Muscle of arm (tissue), 12 donors: ENCODE measurements around the gene SIK3. TPM values are rescaled to one million over a fixed set of nuclear protein-coding genes. Genes with fewer than 3 reads are reported as not detected.

ENCODE experiments used
- DNase-seq: peaks from one replicate; pipeline ENCODE4 v3.0.0-alpha.2; 2013
- polyA plus RNA-seq, 12 donors: library from polyadenylated mRNA; unstranded; fragments of 120-200 nt; gene quantifications; one replicate each; pipeline ENCODE4 v1.2.1, GENCODE V29; 2013; ENCODE audit not compliant: insufficient read length in 12 of 12

The SIK3 gene
- polyA plus RNA-seq, 12 donors: 27.5 to 46.1 (median 38.5) TPM; not detected in 1

DNA sequence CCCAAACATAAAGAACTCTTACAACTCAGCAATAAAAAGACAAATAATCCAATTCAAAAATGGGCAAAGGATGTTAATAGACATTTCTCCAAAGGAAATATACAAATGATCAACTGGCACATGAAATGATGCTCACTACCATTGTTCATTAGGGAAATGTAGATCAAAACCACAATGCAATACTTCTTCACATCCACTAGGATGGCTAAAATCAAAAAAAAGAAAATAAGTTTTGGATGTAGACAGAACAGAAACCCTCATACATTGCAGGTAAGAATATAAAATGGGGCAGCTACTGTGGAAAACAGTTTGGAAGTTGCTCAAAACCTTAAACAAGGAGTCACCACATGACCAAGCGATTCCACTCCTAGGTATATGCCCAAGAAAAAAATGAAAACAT is 16.3 kb downstream of the SIK3 start:
- DNase-seq: no peak

DNA sequence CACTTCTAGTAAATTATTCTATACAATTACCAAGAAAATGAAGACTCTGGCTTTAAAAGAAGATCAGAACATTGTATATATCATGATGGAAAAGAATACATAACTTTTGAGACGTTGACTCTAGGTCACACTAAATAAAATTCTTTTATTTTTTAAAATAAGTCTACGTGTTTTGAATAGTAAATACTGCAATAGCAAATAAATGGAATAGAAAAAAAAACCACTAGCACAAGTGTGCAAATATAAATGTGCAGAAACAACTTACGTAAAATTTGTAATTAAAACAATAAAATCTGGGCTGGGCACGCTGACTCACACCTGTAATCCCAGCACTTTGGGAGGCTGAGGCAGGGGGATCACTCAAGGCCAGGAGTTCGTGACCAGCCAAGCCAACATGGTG is 17.9 kb downstream of the SIK3 start:
- DNase-seq: no peak

DNA sequence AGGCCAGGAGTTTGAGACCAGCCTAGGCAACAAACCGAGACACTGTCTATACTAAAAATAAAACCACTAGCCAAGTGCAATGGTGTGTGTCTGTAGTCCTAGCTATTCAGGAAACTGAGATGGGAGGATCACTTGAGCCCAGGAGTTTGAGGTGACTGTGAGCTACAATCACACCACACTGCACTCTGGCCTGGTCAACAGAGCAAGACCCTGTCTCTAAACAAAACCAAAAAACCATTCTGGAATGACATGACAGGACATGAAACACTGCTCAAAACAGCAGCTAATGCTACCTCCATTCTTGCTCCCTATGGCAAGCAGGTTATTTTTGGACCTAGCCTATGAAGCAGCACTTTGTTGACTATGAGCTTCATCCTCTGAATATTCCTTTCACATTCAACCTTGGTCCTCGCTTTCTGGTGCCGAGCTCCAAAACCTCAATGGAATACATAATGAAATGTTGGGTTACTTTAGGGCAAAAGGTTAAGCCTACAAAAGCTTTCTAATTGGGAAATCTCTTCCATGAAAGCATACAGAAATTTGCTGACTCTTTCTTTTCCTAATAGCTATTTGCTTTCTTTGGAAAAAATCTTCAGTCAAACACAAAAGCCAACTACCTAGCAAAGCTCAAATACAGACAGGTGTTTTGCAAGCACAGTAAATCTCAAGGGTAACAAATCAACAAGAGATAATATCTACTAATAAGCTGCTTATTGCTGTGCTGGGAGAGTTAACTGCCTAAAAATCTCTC is 21.1 kb downstream of the SIK3 start:
- no peak for DNase-seq

DNA sequence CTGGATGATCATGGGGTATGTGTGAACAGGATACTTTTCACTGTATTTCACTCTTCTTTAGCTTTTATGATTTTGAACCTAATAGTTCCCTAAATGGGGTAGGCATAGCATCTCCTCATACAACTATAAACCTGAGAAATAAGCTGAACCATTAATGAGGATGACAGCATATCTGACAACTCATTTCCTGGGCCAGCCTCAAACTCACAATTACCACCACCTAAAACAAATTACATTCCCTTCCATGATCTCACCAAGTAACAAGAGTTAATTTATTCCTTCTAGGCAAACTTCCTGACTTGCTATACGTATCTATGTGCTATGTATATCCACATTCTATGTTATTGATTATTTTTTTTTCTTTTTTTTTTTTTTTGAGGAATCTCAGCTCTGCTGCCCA is 23.0 kb downstream of the SIK3 start:
- DNase-seq: no peak

DNA sequence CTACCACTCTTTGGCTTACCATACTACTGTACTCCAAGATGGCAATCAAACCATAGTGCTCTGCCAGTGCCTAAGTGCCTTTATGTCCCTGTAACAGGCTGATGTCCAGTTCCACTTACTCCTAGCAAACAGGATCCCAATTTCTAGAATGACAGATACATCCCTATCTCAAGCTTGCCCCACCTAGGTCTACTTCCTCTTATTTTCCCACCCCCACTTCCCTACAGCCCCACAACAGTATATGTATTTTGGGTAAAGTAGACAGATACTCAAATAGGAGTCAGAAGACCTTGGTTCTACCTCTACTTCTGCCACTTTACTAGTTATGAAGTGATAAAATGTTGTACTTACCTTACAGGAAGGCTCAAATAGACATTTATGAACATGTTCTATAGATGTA is 24.1 kb downstream of the SIK3 start:
- no peak for DNase-seq

DNA sequence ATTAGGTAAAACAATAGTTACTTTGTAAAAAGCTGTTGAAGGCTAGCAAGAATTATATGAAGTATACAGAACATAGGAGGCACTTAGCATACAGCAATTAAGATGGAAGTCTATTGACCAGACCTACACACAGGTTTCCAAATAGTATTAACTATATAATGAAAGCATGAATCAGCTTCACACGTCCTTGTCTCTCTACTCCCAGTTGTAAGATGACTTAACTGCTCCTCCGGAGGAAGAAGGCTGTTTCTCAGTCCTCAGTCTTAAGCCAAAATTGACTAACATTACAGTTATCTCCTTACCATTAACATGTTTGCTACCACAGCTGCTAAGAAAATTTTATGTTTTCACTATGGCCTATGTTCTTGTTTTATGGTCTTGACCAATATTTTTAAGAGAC is 24.7 kb downstream of the SIK3 start:
- DNase-seq: no peak

DNA sequence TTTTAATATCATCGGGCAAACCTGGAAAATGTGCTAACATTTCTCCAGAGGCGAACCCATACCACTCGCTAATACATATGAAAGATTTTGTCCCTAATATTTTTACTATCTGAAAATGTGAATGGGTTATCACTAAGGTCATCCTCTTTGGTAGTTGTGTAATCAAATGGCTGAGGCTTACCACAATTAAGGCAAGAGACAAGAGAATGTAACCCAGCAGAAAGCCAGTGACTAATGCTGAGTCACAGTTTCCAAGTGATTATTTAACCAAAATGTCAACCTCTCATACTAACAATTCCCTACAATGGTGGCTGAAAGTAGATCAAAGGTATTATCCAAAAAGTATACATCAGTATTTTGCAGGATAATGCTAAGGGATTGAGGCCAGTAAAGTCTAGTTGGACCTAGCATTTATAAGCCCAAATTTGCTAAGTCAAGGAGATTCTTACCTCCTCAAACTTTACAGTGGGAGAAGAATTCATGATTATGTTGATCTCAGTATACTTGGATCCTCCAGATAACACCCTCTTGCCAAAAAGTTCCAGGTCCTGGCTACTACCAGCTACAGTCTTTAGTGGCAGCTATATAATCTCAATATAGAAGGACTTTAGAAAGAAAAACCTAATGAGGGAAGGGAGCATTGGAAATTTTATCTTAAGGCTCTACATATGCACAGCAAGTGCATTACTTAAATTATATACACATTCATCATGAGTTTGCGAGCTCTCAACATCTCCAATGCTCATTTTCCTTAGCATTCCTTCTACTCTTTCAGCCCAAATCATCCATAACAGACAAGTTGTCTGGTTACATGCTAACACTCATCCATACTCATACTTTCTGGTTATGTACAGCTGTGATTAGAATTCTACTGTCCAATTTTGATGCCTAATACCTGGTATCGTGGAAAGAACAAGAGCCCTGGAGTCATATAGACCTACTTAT is 25.4 kb downstream of the SIK3 start:
- no peak for DNase-seq

DNA sequence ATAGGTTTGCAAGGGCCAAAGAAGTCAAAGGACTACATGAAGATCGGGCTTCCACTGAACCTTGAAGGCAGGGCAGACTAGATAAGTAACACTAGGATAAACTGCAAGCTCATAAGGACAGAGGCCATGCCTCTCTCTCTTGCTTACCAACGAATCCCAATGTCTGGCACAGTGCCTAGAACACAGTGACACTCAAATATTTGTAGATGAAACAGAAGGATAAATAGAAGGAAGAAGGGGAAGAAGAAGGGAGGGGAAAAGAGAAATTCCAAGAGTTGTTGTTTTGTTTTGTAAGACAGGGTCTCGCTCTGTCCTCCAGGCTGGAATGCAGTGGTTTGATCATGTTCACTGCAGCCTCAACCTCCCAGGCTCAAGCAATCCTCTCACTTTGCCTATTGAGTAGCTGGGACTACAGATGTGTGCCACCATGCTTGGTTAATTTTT is 26.9 kb downstream of the SIK3 start:
- DNase-seq: no peak

DNA sequence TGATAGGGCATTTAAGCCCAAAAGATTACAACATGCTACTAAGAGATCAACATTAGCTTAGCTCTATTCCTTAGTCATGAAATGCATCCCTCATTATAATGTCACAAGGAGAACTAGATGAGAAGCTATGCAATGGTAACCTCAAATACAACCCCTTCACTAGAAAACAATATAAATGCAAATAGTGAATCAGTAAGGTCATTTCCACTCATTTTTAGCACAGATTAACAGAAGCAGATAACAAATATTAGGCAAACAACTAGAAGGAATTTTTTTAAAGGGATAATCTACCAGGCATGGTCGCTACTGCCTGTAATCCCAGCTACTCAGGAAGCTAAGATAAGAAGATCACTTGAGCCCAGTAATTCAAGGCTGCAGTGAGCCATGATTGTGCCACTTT is 28.2 kb downstream of the SIK3 start:
- no peak for DNase-seq

DNA sequence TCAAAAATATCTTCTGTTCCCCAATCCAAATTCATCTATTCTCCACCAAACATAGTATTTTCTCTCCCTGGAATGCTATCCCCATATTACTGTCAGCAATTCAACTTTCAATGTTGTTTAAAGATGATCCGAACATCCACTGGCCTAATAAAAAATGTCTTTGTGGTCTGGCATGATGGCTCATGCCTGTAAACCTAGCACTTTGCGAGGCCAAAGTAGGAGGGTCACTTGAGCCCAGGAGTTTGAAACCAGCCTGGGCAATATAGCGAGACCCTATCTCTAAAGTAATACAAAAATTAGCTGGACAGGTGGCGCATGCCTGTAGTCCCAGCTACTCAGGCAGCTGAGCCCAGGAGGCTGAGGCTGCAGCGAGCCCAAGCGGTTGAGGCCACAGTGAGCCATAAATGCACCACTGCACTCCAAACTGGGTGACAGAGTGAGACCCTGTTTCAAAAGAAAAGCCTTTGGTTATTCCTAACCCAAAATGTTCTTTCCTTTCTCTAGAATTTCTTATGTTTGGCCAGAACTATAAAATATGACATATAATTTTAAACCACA is 29.8 kb downstream of the SIK3 start:
- DNase-seq: no peak

DNA sequence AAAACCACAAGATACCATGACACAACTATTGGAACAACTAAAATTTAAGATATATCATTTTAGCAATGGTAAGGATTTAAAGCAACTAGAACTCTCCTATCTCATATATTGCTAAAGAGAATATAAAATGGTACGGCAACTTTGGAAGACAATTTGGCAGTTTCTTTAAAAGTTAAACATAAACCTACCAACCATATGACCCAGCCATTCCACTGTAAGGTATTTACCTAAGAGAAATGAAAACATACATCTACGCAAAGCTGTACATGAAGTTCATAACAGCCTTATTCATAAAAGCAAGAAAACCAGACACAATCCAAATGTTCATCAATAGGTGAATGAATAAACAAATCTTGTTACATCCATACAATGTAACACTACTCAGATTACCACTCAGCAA is 31.3 kb downstream of the SIK3 start:
- no peak for DNase-seq

DNA sequence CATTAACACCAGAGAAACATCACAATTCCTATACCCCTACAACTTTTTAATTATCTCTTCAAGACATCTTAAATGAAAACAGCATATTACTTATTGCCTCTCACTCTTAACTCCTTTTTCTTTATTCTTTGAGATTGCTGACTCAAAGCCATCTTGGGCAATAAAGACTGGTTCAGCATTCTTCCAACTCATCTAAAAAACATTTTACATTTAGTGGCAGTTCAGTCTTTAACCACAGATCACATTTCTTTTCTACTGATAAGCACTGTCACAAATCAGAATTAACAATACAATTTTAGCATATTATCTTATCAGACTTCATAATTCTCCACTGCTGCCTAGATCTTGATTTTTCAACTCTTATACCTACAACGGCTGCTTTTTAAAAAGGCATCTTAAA is 34.0 kb downstream of the SIK3 start:
- no peak for DNase-seq

DNA sequence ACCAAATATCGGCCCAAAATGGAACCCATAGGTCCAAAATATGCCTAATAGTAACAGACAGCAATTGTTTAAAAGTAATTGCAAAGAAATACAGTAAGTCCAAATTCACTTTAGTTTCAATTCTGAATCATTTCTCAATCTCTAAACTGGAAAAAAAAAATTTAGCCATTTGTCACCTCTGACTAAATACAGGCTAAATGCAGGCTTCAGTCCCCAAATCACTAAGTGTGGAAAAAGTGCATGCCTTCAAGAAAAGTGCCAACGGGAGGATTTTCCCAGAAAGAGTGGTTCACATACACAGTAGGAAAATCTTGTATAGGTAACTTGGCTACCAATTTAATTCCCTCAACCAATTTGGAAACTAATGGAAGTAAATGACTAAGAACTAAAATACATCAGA is 35.7 kb downstream of the SIK3 start:
- no peak for DNase-seq

DNA sequence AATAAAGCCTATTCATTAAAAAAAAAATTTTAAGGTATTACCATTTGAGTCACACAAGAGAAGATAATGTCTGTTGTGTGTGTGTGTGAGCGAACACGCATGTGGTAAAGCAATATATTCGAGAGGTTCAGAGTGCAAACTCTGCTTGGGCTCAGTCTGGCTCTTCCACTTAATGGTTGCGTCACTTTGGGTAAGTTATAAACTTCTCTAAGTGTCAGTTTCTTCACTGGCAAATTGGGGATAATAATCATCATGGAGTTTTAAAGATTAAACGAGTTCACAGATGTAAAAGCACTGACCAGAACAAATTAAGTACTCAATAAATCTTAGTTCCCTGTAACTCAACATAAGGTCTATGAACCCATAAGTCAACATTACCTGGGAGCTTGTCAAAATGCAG is 37.0 kb downstream of the SIK3 start:
- DNase-seq: no peak

DNA sequence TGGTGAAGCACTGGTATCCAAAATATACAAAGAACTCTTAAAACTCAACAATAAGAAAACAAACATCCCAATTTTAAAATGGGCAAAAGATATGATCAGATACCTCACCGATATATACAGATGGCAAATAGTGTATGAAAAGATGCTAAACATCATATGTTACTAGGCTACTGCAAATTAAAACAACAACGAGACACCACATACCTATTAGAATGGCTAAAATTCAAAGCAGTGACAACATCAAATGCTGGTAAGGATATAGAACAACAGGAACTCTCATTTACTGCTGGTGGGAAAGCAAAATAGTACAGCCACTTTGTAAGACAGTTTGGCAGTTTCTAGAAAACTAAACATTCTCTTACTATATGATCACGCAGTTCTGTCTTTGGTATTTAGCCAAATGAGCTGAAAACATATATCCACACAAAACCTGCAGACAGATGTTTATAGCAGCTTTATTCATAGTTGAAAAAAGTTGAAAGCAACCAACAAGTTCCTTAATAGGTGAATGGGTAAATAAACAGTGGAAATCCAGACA is 38.5 kb downstream of the SIK3 start:
- DNase-seq: no peak

DNA sequence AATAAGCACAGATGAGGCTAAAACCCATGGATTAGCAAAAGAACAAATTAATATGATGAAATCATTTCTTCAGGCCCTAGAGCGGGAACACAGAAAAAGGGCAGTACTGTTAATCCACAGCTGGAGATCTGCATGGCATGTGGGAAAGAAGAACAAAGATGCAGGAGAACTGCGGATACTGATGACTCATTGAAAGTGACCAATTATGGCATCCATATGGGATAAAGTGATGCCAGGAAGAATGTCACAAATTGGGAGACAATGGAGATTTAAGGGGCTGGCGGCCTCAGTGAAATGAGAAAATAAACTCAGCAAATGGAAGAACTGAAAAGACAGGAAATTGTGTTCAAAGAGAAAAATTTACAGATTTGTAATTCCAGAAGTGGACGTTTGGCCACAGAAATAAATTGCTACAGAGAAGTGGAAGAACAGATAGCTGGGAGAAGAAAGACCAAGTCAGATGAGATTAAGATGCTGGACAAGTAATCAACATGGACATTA is 39.4 kb downstream of the SIK3 start:
- DNase-seq: no peak

DNA sequence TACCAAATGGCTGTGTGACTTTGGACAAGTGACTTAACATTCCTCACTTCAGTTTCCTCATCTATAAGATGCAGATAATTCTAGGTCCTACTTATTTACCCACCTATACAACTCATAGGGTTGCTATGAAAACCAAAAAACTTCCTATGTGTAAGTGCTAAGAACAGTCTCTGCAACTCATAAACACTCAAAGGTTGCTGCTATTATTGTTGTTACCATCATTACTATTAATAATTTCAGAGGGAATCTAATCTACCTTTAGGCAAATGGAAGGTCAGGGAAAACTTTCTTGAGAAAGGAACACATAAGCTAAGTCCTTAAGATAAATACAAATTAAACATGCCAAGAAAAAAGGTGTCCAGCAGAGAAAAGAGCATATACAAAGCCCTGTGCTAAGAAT is 40.5 kb downstream of the SIK3 start:
- DNase-seq: no peak

DNA sequence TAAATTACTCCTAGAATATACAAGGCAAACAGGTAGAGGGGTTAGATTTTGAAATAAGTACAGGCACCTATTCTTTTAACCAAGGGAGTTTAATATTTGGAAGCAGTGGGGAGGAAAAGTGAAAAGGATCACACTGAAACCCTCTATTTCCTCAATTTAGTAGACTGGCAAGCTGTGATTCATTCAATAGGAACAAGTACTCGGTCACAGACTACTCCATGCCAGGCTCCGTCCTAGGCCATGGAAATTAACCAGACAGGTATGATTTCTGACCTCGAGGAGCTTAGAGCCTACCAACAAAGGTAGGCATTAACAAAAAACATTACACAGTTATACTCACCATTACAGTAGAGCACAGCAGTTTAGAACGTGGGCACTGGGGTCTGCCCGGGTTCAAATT is 40.9 kb downstream of the SIK3 start:
- DNase-seq: no peak

DNA sequence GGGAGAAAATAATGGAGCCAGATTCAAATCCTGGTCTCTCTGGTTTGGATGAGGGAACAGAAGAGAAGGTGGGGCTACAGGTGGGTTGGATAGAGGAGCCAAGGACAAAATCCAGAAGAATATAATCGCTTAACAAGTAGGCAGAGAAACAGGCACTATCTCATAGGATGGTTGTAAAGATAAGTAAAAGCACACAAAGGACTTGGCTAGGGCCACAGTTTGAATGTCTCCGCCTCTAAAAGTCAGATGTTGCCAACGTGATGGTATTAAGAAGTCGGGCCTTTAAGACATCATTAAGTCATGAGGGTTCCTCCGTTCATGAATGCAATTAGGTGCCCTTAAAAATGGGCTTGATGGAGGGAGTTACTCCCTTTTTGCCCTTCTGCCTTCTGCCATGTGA is 42.8 kb downstream of the SIK3 start:
- DNase-seq: no peak

DNA sequence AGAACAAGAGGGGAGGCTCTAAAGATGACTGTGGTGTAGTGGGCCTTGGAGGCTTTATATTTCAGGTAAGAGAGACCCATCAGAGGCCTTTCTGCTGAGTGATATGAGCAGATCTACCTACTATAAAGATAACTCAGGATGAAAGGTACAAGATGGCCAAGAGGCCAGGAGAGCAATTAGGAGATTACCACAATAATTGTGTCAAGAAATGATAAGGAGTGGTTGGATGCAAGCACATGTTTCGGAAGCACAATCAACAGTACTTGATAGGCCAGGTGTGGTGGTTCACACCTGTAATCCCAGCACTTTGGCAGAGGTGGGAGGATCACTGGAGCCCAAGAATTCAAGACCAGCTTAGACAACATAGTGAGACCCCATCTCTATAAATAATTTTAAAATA is 43.8 kb downstream of the SIK3 start:
- DNase-seq: no peak

DNA sequence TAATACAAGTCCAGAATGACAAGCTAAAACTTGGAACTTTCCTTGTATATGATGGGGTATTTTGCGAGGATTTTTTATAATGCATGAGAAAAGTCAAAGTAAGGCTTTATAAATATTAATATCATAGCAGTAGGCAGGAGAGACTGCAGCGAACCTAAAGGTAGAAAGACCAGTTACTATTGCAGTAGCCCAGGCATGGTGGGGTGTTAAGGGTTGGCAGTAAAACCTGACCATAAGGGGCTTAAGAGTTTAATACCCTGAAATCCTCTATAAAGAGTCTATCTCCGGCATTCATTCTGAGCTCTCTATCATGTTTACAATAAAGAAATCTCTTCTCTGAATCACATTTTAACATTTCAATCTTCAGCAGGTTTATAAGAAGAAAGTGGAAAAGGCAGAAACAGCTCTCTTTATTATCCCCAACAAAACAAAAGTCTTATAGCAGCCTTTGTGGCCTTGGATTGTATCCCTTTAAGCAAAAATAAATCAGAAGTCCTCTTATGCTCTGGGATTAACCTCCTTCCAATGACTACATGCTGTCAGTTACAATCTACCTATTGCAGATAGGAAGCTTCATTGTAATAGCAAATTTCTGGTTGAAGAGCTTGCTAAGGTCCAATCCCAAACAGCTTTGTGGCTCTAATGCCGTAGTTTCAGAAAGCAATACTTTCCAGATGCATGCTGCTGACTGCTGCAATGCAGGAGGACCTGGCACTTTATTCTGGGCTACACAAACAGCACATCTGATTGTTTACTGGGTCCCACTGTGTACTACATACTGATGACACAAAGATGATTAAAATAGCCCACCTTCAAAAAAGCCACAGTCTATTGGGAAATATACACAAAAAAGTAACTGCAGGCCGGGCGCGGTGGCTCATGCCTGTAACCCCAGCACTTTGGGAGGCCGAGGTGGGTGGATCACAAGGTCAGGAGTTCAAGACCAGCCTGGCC is 45.8 kb downstream of the SIK3 start:
- DNase-seq: no peak
